GM18907 (cell line): ENCODE measurements around the gene IGF2BP3.
A peak's percentile ranks its signal among the peaks of the same experiment; 100 is the strongest.

Source experiments
- ATAC-seq: cut with Tn5 transposase; IDR thresholded peaks from one replicate; pipeline ENCODE4 v1.9.1; 2021; ENCODE audit warnings: mild to moderate bottlenecking, moderate library complexity; ENCODE audit not compliant: unreplicated experiment

IGF2BP3 gene

GRCh38 chr7:23272275-23272674 is 198.0 kb downstream of the IGF2BP3 start:
- ATAC-seq, result no peak

DNA sequence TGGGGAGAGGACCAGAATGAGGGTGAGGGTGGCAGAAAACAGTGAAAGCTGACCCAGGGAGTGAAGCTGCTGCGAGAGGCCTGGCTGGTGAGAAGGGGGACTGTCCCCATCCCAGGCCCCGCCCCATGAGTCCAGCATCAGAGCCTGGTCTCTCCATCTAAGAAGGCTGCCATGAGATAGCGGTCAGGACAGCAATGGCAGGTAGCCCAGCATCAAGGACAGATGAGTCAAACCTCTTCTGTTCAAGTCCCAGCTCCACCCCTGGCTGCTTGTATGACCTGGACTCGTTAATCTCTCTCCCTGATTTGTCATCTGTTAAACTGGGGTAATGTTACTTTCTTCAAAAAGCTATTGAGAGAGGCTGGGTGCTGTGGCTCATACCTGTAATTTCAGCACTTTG is 201.5 kb downstream of the IGF2BP3 start:
- ATAC-seq, result no peak

DNA sequence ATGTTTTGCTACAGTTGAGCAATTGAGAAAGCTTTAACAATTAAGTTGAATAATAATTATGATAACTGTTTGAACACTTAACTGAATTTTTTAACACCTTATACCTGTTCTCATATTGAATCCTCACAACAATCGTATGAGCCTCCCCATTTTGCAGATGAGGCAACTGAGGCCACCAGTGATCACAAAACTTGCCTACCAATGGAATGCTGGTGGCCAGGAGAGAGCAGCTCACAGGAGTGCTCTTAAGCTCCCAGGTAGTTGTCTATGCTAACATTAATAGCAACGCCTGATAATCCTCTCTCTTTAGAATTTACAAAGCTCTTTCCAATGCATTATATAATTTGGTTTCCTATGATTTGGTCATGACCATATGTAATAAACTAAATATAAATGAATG is 202.1 kb downstream of the IGF2BP3 start:
- ATAC-seq, result no peak

DNA sequence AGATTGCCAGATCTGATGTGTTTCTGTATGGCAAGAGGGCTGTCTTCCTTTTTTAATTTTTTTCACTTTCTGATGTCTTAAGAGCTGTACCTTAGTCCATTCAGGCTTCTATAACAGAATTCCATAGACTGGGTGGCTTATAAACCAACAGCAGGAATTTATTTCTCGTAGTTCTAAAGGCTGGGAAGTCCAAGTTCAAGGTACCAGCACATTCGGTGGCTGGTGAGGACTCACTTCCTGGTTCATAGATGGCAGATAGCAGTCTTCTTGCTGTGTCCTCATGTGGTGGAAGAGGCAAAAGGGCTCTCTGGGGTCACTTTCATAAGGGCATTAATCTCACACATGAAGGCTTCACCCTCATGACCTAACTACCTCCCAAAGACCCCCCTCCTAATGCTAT is 202.9 kb downstream of the IGF2BP3 start:
- no peak for ATAC-seq

GRCh38 chr7:23266918-23267317 is 203.4 kb downstream of the IGF2BP3 start:
- no peak for ATAC-seq

- peak; percentile 62 for ATAC-seq
Measured at GRCh38 chr7:23264916-23265458, 205.3 kb downstream of the IGF2BP3 start.

DNA sequence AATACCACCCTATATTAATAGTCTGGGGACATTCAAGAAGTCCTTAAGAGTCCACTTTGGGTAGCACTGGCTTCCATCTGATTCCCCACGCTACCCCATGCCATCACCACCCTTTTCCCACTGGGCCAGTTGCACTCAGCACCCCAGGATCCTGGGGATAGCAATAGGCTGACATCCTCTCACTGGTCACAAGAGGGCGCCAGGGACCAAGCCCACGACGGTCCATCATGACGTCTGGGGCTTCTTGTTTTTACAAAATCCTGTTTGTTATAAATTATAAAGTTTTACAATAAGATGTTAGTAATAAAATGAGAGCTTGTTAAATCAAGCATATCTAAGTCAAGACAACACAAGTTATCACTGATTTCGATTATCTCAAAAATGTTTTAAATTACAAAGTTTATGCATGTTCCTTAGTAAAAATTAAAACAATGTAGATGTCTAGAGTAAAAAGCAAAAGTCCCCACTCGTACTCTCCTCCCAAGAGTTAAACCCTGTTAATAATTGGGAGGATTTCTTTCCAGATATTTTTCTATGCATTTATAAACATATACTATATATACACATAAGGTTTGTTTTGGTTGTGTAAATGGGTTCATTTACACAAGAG is 208.3 kb downstream of the IGF2BP3 start:
- peak; percentile 82 for ATAC-seq

DNA sequence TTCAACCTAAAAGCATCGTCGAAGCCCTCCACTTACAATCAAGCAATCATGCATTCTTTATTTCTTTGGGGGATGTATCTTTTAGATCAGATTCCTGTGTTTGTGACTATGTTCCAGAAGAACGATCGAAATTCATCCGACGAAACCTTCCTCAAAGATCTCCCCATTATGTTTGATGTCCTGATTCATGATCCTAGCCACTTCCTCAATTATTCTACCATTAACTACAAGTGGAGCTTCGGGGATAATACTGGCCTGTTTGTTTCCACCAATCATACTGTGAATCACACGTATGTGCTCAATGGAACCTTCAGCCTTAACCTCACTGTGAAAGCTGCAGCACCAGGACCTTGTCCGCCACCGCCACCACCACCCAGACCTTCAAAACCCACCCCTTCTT is 209.9 kb downstream of the IGF2BP3 start:
- ATAC-seq, result no peak
